ENCODE measurements around the gene RTKN. TPM values are rescaled to one million over a fixed set of nuclear protein-coding genes. Genes with fewer than 3 reads are reported as not detected.
A peak's percentile ranks its signal among the peaks of the same experiment; 100 is the strongest.

Gene RTKN
- total RNA-seq, 1 experiment from 2014 or later = 15.1 TPM

DNA sequence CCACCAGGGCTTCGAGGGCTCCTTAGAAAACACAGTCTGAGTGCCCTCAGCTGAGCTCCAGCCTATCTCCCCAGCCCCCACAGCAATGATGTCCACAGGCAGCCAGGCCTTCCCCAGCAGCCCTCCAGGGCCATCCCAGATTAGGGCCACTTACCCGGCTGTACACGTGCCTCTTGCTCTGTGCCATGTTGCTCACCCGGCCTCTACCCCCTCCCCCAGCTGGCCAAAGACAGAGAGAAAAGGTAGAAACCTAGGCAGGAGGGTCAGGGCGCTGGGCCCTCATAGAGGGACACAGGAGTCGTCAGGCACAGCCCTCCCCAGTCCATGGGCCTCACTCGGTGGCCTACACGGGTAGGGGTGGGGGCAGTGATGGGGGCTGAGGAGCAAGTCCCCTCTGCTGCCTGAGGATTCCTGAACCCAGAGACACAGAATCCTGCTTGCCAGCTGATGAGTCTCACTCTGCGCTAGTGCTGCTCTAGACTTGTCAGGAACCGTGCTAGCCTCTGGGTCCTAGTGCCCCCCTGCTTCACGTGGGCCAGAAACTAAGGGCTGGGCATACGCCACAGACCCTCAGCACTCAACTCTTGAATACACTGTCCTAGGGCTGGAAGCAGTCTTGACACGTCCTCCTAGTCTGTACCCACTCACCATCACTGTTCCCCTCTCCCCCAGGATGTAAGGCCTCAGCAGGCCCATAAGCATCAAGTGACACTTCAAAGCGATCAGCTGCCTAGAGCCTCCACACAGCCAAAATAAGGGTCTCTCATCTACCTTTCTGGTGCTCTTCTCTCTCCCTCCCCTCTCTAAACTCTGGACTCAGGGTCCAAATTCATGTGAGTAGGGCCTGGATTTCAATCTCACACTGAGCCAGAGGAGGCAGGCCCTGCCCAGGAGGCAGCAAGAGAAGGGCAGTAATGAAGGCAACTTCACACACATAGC, 61.6 kb downstream of the RTKN start, which contains the start of gene DCTN1:
Gene DCTN1 (minus strand): TSS at position 461 of the 939 bp plus-strand sequence. CDS start 274 bp downstream, at position 187.
- peak; percentile 44 for DNase-seq (ENCODE audit: low read depth)

DNA sequence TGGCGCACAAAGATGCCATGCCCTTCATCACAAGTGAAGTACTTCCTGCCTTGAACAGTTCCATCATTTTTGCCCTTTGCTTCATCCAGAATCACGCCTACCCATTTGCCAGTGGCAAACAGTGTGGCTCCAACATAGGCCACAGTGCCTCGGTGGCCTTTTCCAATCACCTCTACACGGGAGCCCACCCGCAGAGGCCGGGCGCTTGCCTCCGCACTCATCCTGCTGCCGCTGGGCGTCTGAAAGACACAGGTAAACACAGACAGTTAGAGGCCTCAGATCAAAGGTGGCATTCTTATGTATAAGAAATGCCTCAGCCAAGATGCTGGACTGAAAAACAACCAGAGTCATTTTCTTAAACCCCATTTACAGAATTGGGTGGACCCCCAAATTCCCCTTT, 63.7 kb downstream of the RTKN start:
- DNase-seq (ENCODE audit: low read depth) = no peak

DNA sequence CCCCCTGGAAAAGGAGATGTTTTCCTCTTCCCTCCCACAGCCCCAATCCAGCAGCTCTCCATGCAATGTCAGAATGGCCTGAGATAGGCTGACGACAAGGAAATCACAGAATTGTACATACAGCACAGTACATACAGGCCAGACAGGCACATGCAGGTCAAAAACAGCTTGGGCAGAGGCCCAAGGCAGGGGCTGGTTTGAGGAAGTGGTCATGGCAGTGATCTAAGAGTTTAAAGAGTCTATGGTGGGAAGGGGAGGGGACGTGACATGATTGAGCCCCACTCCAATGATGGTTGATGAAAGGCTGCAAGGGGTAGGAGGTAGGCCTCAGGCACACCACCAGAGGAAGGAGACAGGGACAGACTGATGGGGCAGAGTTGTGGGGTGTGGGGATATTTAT, 65.9 kb downstream of the RTKN start:
- DNase-seq (ENCODE audit: low read depth) = no peak

Other genes starting within 250 kb of the RTKN start
- gene MTHFD2, start 243.3 kb downstream of the RTKN start, total RNA-seq (2014; rRNA removed; shearing (Covaris generic)) = 92.6 and 113 TPM in 2 replicates
- 0.10 TPM in 1 of 2 replicates, not detected in the other for gene SLC4A5, start 98.5 kb downstream of the RTKN start, total RNA-seq (2014; rRNA removed; shearing (Covaris generic))
- 88.8 and 93.3 TPM in 2 replicates for gene DCTN1, start 61.6 kb downstream of the RTKN start, total RNA-seq (2014; rRNA removed; shearing (Covaris generic))
- 1.2 and 1.3 TPM in 2 replicates for gene C2orf81, start 20.3 kb downstream of the RTKN start, total RNA-seq (2014; rRNA removed; shearing (Covaris generic))
- 119 and 120 TPM in 2 replicates for gene WDR54, start 20.2 kb downstream of the RTKN start, total RNA-seq (2014; rRNA removed; shearing (Covaris generic))
- gene INO80B, start 13.2 kb upstream of the RTKN start, total RNA-seq (2014; rRNA removed; shearing (Covaris generic)) = 15.5 and 27.3 TPM in 2 replicates
- 66.5 and 70.5 TPM in 2 replicates for gene WBP1, start 16.5 kb upstream of the RTKN start, total RNA-seq (2014; rRNA removed; shearing (Covaris generic))
- gene MOGS, start 23.4 kb upstream of the RTKN start, total RNA-seq (2014; rRNA removed; shearing (Covaris generic)) = 41.0 and 44.6 TPM in 2 replicates
- 86.4 and 95.5 TPM in 2 replicates for gene MRPL53, start 30.7 kb upstream of the RTKN start, total RNA-seq (2014; rRNA removed; shearing (Covaris generic))
- 12.3 and 14.3 TPM in 2 replicates for gene CCDC142, start 41.1 kb upstream of the RTKN start, total RNA-seq (2014; rRNA removed; shearing (Covaris generic))
- gene TTC31, start 41.1 kb upstream of the RTKN start, total RNA-seq (2014; rRNA removed; shearing (Covaris generic)) = 17.3 and 17.5 TPM in 2 replicates
- 6.7 and 10.6 TPM in 2 replicates for gene LBX2, start 57.7 kb upstream of the RTKN start, total RNA-seq (2014; rRNA removed; shearing (Covaris generic))
- gene PCGF1, start 65.8 kb upstream of the RTKN start, total RNA-seq (2014; rRNA removed; shearing (Covaris generic)) = 42.3 and 44.7 TPM in 2 replicates
- gene TLX2, start 72.5 kb upstream of the RTKN start, total RNA-seq (2014; rRNA removed; shearing (Covaris generic)) = 4.2 and 5.5 TPM in 2 replicates
- 0.20 and 0.36 TPM in 2 replicates for gene DQX1, start 84.3 kb upstream of the RTKN start, total RNA-seq (2014; rRNA removed; shearing (Covaris generic))
- 132 and 144 TPM in 2 replicates for gene AUP1, start 87.8 kb upstream of the RTKN start, total RNA-seq (2014; rRNA removed; shearing (Covaris generic))
- 70.3 and 71.4 TPM in 2 replicates for gene HTRA2, start 88.0 kb upstream of the RTKN start, total RNA-seq (2014; rRNA removed; shearing (Covaris generic))
- gene LOXL3, start 112.0 kb upstream of the RTKN start, total RNA-seq (2014; rRNA removed; shearing (Covaris generic)) = 93.6 and 108 TPM in 2 replicates
- 1.8 and 3.1 TPM in 2 replicates for gene DOK1, start 112.8 kb upstream of the RTKN start, total RNA-seq (2014; rRNA removed; shearing (Covaris generic))
- gene M1AP, start 206.4 kb upstream of the RTKN start, total RNA-seq (2014; rRNA removed; shearing (Covaris generic)) = 0.36 TPM in 1 of 2 replicates, not detected in the other
- gene SEMA4F, start 212.3 kb upstream of the RTKN start, total RNA-seq (2014; rRNA removed; shearing (Covaris generic)) = 6.4 and 7.1 TPM in 2 replicates

Data from RPMI7951 (cell line).